Ovary (tissue), 3 donors: Measurements from ENCODE around the gene LMTK3.

Experiments
- CTCF ChIP-seq, 3 donors: fragments of 450-650 bp in 2 of 3; fragments of 200-600 bp in 1 of 3; IDR thresholded peaks; one replicate each; pipeline versions ENCODE4 v1.5.1 to v1.8.0; 2016 to 2022; ENCODE audit warnings: antibody characterized with exemption in 3 of 3, mild to moderate bottlenecking in 1 of 3
- EP300 ChIP-seq: sonication (generic); formaldehyde crosslinking; IDR thresholded peaks from one replicate; pipeline ENCODE4 v1.6.1; 2017; ENCODE audit warnings: antibody characterized with exemption
- donor health status: DM: no; HTN: no; CAD: no.

DNA sequence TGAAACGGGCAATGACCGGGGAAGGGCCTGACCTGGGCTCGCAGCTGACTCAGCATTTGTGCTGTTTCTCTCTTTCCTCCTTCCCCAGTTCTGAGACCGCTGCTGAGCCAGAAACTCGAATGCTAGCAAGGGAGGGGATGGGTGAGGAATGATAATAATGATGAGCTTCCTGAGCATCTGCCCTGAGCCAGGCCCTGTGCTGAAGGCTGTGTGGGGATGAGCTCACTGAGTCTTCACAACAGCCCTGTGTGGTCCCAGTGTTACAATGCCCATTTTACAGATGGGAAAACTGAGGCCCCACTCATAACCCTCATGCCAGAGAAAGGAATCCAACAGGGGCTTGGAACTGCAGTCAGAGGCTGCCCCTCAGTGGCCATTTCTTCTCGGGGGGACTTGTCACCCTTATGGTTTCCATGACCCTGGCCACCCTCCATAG, 48.5 kb upstream of the LMTK3 start:
- TF ChIP-seq CTCF (IDR thresholded peaks at IDR 0.05) (no peak), EP300 (no peak)
